HEK293 (cell line): ENCODE results near the gene PDE4D.

Source experiments
- KLF9 ChIP-seq: fragments of 450-650 bp; formaldehyde crosslinking; IDR thresholded peaks from 2 replicates; pipeline ENCODE4 v1.5.1; 2016; ENCODE audit warnings: missing biosample characterization, missing genetic modification characterization, low read depth
- OSR2 ChIP-seq: fragments of 450-650 bp; formaldehyde crosslinking; IDR thresholded peaks from 2 replicates; pipeline ENCODE4 v1.5.1; 2016; ENCODE audit warnings: missing biosample characterization, missing genetic modification characterization
- ZBTB7A ChIP-seq: fragments of 450-650 bp; formaldehyde crosslinking; IDR thresholded peaks from 2 replicates; pipeline ENCODE4 v1.5.1; 2016; ENCODE audit warnings: low read depth, missing biosample characterization, missing genetic modification characterization
- ZNF10 ChIP-seq: fragments of 450-650 bp; formaldehyde crosslinking; IDR thresholded peaks from 2 replicates; pipeline ENCODE4 v1.5.1; 2017; ENCODE audit warnings: missing biosample characterization, missing genetic modification characterization
- ZNF266 ChIP-seq: fragments of 450-650 bp; formaldehyde crosslinking; IDR thresholded peaks from 2 replicates; pipeline ENCODE4 v1.5.1; 2016; ENCODE audit warnings: missing biosample characterization, missing genetic modification characterization, low read depth
- ZNF621 ChIP-seq: fragments of 450-650 bp; formaldehyde crosslinking; IDR thresholded peaks from 2 replicates; pipeline ENCODE4 v1.5.1; 2017; ENCODE audit warnings: missing biosample characterization, missing genetic modification characterization
- ZNF777 ChIP-seq: fragments of 450-650 bp; formaldehyde crosslinking; IDR thresholded peaks from 2 replicates; pipeline ENCODE4 v1.5.1; 2017; ENCODE audit warnings: missing biosample characterization, missing genetic modification characterization, borderline replicate concordance
- ZSCAN30 ChIP-seq: fragments of 450-650 bp; IDR thresholded peaks from 2 replicates; pipeline ENCODE4 v1.5.1; 2018; ENCODE audit warnings: missing biosample characterization, mild to moderate bottlenecking, missing genetic modification characterization, moderate library complexity
- TF ChIP-seq, protein P1 (sequence below): fragments of 450-650 bp; formaldehyde crosslinking; IDR thresholded peaks from 2 replicates; pipeline ENCODE4 v1.5.1; 2016; ENCODE audit warnings: missing biosample characterization, missing genetic modification characterization
- TF ChIP-seq, protein P2 (sequence below): fragments of 450-650 bp; formaldehyde crosslinking; IDR thresholded peaks from 2 replicates; pipeline ENCODE4 v1.5.1; 2016; ENCODE audit warnings: missing biosample characterization, missing genetic modification characterization, borderline replicate concordance

DNA sequence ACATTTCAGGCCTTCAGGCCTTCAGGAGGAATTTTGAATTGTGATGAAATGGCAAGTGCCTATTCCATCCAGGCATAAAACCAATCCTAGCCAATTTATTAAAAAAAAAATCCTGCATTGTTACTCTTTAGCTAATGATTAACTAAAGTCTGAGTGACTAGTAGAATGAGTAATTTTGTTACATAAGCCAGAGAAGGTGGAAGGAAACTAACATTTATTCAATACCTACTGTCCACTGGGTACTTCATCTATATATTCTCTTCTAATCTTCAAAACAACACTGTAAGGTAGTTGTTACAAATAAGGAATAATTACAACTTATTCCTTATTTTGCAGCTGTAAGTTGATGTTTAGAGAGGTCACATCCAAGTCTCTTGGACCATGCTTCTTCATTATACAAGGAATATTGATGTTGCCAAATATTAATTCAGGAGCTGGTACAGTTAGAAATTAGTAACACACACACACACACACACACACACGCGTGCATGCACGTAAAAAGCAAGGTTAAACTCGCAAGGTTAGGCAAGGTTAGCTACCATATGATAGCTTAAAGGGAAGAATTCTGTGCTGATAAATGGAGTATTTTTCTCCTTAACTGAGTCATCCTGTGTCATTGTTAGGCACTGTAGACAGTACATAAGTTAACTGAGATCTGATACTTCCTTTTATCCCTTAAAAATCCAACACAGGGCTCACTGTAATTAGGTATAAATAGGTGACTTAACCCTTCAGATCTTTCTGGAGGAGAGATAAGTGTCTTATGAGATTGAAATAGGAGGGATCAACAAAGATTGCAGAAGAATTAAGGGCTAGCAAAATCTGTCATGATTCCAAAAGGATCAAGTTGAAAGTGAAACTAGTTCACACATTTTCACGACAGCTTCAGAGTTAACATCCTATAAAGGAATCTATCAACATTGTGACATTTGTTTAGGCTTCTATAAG is 596.9 kb downstream of the PDE4D start:
- TF ChIP-seq ZNF10 (no peak), KLF9 (tag by site-specific recombination) (no peak), ZNF266 (tag by site-specific recombination) (no peak), ZSCAN30 (no peak), OSR2 (tag by site-specific recombination) (no peak; the same call in 1 of the 2 replicates), ZBTB7A (tag by site-specific recombination) (no peak), ZNF777 (tag by site-specific recombination) (no peak), ZNF621 (tag by site-specific recombination) (no peak)
- TF ChIP-seq, protein P1, sequence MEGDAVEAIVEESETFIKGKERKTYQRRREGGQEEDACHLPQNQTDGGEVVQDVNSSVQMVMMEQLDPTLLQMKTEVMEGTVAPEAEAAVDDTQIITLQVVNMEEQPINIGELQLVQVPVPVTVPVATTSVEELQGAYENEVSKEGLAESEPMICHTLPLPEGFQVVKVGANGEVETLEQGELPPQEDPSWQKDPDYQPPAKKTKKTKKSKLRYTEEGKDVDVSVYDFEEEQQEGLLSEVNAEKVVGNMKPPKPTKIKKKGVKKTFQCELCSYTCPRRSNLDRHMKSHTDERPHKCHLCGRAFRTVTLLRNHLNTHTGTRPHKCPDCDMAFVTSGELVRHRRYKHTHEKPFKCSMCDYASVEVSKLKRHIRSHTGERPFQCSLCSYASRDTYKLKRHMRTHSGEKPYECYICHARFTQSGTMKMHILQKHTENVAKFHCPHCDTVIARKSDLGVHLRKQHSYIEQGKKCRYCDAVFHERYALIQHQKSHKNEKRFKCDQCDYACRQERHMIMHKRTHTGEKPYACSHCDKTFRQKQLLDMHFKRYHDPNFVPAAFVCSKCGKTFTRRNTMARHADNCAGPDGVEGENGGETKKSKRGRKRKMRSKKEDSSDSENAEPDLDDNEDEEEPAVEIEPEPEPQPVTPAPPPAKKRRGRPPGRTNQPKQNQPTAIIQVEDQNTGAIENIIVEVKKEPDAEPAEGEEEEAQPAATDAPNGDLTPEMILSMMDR (tag by site-specific recombination): no peak
- TF ChIP-seq, protein P2, sequence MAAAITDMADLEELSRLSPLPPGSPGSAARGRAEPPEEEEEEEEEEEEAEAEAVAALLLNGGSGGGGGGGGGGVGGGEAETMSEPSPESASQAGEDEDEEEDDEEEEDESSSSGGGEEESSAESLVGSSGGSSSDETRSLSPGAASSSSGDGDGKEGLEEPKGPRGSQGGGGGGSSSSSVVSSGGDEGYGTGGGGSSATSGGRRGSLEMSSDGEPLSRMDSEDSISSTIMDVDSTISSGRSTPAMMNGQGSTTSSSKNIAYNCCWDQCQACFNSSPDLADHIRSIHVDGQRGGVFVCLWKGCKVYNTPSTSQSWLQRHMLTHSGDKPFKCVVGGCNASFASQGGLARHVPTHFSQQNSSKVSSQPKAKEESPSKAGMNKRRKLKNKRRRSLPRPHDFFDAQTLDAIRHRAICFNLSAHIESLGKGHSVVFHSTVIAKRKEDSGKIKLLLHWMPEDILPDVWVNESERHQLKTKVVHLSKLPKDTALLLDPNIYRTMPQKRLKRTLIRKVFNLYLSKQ (tag by site-specific recombination): no peak
